HG02885 (cell line): ENCODE data around the gene FNBP1.
A peak's percentile ranks its signal among the peaks of the same experiment; 100 is the strongest.
"Not testable (repeated sequence)": the region's sequence is repeated elsewhere in the genome, so short reads cannot be mapped to it uniquely, and the experiment has no call there.

Source experiments
- ATAC-seq: cut with Tn5 transposase; IDR thresholded peaks from one replicate; pipeline ENCODE4 v1.9.1; 2021; ENCODE audit warnings: mild to moderate bottlenecking; ENCODE audit not compliant: unreplicated experiment, poor library complexity

FNBP1 gene

DNA sequence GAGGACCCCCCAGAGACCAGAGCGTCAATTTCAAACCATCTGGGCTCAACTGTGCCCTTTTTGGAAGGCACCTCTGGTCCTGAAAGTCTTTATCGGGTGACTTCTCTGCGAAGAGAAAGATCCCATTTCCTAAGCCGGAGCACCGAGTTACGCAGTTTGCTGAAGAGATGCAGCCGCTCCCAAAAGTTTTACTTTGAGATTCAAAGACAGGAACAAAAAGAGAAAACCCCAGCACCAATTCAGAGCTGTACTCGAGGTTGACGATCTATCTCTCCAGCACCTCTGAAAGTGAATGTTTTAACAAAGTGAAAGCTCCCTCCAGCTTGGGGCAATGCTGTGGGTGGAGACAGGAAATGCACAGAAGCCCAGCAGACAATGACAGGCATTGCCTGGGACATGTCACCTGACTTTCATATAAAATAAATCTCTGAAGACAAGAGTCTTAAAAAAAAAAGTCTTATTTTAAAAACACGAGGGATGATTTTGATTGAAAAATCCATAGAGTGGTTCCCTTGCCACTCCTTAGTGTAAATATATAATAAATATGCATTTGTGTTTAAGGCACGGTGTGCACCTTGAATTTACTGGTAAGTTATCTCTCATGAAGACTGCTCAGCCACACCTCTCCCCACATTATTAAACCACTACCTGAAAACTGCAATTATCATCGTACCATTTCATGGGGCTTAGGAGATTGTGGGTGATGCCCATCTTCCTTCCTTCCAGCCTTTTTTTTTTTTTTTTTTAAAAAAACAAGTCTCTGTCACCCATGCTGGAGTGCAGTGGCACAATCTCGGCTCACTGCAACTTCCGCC is 79.9 kb downstream of the FNBP1 start:
- peak; percentile 76 for ATAC-seq

DNA sequence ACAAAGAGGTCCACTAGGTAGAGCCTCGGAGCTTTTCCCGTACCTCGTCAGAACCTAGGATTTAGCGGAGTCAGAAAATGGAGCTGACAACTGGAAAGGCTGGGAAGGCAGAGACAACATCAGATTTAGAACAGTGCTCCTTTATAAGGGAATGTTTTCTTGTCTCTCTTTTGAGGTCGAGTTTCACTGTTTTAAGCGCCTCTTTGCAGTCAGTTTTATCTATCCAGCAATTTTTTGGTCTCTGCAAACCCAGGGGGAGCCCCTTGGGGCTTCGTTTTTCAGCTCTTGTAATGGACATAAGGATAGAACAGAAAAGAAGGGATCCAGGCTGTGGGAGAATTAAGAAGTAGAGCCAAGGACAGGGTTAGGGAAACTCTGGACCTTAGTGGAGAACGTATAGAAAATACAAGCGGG is 80.5 kb downstream of the FNBP1 start:
- ATAC-seq, result no peak

DNA sequence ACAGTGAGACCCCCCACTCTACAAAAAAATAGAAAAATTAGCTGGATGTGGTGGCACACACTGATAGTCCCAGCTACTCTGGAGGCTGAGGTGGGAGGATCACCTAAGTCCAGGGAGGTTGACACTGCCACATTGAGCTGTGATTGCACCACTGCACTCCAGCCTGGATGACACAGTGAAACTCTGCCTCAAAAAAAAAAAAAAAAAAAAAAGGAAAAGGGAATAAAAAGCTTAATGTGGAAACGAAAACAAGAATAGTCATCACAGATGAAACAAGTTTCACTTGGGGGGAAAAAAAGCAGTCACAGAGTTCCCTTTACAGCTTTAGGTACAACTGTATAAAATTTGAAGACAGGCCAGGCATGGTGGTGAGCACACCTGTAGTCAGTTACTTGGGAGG is 84.2 kb downstream of the FNBP1 start:
- ATAC-seq, result no peak

DNA sequence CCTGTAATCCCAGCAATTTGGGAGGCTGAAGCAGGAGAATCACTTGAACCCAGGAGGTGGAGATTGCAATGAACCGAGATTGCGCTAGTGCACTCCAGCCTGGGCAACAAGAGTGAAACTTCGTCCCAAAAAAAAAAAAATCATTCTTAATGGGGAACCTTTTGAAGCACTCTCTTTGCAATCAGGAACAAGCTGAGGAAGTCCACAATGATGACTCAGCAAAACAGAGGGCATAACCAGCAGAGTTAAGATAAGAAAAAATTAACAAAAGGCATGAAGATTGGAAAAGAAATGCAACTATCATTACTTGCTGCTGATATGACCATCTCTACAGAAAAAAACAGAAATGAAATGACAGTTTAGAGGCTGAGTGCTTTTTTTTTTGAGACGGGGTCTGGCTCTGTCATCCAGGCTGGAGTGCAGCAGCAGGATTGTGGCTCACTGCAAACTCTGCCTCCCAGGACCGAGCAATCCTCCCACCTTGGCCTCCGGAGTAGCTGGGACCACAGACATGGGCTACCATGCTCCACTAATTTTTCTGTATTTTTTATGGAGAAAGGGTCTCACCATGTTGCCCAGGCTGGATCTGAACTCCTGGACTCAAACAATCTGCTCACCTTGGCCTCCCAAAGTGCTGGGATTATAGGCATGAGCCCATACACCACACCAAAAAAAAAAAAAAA is 88.0 kb downstream of the FNBP1 start:
- no peak for ATAC-seq

DNA sequence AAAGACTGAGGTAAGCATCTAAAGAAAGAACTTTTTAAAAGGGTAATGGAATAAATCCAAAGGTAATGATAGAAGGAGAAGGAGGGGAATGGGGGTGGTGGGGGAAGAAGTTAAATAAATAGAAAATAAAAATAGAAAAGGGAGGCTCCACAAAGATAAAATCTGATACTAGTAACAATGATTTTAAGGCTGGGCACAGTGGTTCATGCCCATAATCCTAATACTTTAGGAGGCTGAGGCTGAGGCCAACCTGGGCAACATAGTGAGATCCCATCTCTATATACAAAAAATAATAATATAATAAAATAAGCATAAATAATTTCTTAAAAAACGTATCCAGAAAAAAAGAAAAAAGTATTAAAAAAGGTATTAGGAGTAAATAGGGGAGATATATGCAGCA is 89.3 kb downstream of the FNBP1 start:
- ATAC-seq, result no peak

DNA sequence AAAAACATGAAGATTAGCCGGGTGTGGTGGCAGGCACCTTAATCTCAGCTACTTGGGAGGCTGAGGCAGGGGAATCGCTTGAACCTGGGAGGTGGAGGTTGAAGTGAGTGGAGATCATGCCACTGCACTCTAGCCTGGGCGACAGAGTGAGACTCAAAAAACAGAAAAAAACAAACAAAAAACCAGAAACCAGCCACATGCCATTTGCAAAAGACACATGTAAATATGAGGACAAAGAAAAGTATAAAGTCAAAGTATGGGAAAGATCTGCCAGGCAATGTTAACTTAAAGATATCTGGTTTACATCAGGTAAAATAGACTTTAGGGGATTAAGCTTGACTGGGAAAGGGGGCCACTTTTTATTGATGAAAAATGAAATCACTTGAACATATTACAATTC is 90.7 kb downstream of the FNBP1 start:
- ATAC-seq, result no peak

DNA sequence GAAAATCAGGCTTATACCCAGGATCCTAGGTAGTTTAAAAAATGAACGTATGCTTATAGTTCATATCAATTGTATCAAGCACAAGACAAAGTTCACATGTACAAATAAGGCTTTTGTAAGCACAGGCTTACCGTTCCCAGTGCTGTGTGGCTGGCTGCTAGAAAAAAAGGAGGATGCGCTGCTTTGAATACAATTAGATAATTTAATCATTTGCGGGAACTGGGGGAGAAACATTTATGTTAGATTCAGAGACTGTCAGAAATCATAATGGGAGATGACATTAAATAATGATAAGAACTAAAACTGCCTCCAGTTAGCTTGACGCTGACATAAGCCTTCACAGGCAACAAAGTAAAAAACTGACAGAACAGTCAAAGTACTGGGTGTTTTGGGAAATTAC is 93.2 kb downstream of the FNBP1 start:
- ATAC-seq, result no peak

DNA sequence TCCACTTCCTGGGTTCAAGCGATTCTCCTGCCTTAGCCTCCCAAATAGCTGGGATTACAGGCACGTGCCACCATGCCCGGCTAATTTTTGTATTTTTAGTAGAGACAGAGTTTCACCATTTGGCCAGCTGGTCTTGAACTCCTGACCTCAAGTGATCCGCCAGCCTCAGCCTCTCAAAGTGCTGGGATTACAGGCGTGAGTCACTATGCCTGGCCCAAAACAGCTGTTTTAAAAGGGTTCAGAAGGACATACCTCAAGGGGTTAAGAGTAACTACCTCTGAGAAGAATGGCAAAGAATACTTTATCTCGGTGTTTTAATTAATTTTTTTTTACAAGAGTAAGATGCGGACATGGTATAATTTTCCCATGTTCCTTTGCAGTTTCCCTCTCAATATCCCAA is 94.4 kb downstream of the FNBP1 start:
- ATAC-seq, result not testable (repeated sequence)

DNA sequence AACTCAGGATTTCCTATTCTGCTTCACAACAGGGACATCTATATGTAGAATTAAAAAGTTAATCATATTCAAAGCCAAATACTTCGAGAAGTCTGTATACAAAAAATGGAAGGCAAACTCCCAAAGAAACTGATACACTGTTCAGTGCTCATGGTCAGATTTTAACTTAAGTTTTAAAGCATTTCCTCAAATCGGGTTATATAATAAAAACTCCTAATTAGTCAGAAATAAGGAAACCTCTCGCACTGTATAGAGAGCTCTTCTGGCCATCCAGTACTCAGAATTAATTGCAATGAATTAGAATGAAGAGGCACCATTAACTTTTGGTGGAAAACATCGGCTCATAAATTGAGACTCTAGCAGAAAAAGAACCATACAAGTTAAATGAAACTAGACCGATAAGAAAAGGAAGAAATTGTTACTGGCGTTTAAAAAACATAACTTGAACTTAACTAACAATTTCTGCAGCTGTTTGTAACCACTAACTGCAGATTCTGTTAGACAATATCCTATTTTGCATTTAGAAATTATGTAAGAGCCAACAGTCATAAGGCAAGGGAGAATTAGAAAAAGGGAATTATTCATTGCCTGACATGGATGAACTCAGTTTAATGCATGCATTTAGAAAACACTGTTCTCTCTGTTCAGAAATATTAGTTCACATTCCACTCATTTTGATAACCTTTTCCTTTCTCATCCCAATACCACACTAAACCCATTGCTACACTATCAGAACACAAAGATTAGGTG is 96.6 kb downstream of the FNBP1 start:
- ATAC-seq, result no peak

DNA sequence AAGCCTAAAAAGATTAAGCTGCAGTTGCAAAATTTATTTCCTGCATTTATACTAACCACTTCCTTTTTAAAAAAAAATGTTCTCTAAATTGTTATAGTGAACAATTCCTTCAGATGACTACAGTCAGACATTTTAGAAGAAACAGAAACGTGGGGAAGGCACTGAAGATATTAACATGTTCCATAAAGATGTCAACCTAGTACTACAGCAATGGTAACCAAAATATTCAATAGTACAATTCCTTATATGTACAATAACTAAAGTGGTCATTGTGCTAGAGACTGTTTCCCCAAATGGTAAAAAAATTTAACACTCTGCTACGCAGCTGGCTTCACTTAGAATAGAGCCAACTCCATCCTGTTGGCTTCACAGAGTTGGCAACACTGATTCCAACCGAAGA is 97.7 kb downstream of the FNBP1 start:
- ATAC-seq, result no peak

DNA sequence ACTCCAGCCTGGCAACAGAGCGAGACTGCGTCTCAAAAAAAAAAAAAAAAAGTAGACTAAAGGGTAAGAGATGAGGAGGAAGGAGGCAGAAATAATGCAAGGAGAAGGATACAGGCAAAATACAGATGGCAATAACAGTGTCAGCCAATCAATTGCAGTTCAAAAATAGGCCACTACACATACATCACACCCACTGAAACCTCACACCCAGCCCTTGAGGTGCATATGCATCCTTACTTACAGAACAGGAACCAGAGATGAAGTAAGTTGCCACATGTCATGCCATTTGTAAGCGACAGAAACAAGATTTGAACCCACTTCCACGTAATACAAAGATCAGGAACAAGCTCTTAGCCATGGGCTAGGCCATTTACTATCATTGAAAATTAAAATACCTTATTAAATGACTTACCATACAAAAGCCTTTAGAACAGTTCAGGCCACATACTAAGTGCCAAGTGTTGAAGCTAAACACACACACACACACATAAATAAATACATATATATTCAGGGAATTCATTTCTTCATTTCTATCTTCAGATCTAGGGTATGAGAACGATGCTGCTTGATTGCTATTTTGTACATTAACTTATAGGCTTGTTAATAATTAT is 98.4 kb downstream of the FNBP1 start:
- ATAC-seq, result no peak

DNA sequence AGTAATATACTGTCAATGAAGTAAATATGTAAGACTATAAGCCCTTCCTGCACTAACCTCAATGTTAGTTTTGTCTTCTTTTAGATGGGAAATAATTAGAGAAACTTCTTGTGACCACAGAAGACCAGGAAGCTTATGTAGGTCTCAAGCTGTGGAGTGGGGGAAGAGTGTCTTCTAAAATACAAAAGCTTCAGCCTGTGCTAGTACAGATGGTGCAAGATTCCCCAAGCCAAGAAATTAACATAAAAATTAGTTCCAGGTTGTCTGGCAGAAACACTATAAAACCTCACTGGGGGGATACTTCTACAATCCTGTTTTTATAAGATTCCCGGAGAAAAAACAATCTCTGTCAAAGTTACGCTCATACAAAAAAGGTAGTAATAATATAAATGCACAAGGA is 103.6 kb downstream of the FNBP1 start:
- no peak for ATAC-seq

DNA sequence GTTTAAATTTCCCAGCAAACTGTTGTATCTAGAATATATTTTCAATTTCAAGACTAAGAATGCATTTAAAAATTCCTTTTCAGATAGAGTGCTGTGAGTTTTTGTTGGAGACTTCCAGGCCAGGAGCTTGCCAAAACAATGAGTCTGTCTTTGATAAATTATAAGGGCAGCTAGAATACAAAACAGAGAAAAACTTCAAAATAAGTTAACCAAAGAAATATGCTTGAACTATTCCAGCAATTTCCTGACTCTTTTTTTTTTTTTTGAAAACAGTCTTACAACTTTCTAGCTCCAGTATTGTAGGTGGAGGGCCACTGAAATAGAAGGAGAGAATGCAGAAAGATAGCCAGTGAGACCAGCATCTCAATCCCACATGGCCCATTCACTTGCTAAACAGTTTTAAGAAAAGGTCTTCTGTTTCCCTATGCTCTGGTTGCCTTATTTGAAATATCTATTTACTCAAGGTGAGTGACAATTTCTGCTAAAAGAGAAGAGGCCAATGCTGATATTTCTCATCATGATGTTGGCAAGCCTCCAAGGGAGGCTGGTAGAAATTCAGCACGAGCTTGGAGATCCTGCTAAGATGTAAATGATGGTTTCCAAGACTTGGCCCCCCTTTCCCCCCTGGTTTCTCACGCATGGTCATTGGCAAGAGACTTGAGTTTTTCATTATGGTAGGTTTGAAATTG is 104.6 kb downstream of the FNBP1 start:
- ATAC-seq, result no peak

DNA sequence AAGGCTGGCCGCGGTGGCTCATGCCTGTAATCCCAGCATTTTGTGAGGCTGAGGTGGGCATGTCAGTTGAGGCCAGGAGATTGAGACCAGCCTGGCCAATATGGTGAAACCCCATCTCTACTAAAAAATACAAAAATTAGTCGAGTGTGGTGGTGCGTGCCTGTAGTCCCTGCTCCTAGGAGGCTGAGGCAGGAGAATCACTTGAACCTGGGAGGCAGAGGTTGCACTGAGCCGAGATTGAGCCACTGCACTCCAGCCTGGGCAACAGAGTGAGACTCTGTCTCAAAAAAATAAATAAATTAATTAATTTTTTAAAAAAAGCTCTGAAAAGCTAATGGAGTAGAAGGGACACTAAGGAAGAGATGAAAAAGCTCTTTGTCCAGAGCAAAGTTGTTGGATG is 105.1 kb downstream of the FNBP1 start:
- not testable (repeated sequence) for ATAC-seq

DNA sequence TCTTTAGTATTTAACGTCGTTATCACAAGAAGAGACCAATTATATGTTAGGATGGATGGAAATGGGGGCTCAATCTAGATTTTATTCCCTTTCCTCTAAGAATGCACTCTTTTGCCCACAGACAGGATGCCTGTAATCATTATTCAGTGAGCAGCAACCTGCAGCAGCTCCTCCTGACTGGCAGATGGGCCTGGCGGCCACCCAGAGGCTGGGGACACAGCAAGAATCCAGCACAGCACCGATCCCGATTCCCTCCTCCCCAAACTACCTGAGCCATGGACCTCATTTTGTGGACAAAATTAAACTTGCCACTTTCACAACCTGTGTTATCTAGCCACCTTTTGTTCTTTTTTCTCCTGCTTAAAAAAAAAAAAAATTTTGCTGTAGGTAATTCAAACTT is 106.8 kb downstream of the FNBP1 start:
- no peak for ATAC-seq

DNA sequence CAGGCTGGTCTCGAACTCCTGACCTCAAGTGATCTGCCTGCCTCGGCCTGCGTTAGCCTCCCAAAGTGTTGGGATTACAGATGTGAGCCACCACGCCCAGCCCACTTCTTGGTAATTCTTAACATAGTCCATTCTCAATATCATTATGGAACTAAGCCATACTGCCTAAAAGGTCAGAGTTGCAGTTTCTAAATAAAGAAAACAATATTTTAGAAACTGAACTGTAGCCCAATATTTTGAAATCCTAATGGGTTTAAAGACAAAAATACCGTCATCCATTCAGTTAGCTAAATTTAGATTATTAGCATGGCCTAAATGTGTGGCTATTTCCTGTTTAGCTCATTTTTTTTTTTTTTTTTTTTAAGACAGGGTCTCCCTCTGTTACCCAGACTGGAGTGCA is 108.2 kb downstream of the FNBP1 start:
- no peak for ATAC-seq

DNA sequence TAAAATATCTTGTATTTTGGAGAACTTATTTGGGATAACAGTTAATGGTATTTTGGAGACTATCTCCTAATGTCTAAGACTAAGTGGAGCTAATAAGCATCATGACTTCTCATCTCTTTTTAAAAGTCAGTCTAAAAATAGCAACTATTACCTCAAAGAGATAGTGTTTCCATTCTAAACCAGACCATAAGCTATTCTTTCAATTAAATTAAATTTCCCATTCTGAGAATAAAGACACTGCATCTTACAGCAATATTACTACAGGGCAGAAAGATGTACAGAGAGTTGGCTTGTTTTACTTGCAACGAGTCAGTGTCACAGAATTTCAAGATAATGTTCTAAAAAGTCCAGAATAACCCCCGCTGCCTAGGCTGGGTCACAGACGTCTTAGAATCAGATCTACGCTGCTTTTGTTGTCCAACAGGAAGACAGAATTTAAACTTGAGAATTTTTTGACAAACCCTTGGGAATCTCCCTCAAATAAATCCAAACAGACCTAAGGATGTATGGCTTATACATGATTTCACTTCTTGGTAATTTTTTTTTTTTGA is 108.9 kb downstream of the FNBP1 start:
- ATAC-seq, result no peak

DNA sequence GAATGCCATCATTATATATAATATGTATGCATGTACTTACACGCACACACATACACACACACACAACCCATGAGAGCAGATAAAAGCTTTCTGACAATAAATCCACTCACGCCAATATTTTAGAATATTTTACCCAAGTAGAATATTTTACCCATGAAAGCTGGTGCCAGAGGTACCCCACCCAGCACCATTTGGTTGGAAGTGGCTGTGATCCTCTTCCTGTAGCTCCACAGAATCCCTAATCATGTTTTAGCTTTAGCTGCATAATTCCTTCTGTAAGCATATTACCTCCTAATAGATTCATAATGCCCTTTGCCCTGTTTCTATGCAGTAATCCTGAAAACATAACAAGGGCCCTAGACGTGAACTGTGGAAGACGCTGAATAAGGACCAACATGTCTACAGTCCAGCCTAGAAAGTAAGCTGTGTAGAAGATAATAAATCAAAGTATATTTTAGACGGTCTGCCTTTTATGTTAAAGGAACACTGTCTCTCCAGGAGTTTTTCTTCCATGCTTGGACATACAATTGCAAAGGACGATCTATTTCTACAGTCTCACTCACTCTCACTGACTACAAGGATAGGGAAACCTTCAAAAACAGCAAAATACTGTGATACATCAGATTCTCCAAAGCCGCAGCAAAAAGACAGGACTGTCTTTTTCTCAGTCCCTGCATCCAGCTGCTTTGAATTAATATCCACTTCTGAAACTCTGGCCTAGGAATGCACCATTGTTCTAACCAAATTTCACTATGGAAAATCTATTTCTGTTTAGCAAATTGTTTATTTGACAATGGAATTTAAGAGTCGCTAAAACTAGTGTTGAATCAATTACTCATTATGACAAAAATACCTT is 109.6 kb downstream of the FNBP1 start:
- ATAC-seq, result no peak
